HG03460 (cell line): ENCODE measurements around the gene ZBTB21.

Experiments used
- ATAC-seq: cut with Tn5 transposase; IDR thresholded peaks from one replicate; pipeline ENCODE4 v1.9.1; 2021; ENCODE audit not compliant: unreplicated experiment

Gene ZBTB21

GRCh38 chr21:42021371-42022090, 11.4 kb upstream of the ZBTB21 start:
- ATAC-seq: no peak

DNA sequence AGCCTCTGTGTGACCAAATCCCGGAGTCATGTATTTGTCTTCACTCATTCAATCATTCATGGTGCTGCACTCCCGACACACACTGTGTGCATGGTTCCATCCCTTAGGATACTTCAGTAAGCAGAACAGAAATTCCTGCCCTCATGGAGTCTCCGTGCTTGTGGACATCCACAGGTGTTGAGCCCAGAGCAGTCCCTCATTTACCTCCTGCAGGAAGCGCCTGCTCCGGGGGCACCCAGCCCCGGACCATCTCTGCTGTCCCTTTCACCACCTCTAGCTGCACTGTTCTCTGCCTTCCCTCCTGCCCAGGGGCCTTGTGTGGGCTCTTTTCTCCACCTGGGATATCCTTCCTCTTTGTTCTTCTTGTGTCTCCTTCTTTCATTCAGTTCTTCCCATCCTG, 9.5 kb upstream of the ZBTB21 start:
- no peak for ATAC-seq

DNA sequence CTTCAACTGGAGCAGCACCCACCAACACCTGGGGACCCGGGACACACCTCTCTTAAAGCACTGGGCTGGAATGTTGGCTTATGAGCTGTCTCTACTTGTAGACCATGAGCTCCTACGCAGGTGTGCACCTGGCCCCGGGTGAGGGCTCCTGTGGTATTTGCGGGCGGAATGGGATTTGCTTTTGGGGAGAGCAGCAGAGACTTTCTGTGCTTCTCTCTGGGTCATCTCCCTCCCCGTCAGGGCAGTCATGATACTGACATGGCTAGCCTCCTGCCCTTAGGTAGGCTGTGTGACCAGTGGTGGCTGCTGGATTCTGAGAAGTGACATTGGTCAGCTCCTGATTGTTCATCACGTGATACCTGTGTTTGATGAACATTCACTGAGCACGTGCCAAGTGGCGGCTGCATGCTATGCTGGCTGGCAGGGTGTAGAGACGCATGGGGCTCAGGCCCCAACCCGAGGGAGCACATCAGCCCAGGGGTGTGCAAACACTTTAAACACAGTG, 9.0 kb upstream of the ZBTB21 start:
- no peak for ATAC-seq

DNA sequence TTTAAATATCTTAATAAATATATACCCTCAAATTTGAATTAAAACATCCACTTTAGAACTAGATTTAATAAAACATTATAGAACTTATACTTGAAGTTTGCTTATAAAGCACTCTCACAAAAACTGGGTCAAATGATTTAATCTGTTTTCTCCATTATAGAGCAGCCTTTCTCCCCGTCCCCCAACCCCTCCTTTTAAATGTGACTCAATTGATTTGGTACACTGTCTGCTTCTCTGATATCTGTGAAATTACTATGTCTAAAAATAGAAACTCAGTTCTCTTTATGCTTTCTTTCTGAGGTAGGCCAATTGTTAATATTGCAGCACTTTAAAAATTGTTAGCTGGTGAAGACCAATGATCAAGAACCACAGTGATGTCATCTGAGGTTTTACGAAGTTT, 6.9 kb upstream of the ZBTB21 start:
- ATAC-seq: no peak

- ATAC-seq: no peak
These were observed 6.3 kb upstream of the ZBTB21 start for GRCh38 chr21:42016364-42016985.

DNA sequence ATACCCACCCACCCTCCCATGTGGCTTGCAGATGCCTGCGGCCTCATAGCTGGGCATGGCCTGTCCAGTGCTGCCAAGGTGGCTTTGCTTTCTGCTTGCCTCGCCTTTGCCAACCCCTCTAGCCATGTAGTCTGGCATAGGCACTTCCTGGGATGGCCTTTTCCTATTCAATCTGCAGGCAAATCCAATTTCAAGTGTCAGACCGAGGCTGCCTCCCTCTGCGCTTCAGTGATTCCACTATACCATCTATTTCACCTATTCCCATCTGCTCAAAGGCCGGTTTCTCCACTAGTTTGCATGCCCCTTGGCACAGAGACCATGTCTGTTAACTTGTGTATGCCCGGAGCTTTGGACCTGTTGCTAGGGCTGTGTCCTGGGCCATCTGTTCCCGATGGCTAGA, 3.8 kb upstream of the ZBTB21 start:
- no peak for ATAC-seq

DNA sequence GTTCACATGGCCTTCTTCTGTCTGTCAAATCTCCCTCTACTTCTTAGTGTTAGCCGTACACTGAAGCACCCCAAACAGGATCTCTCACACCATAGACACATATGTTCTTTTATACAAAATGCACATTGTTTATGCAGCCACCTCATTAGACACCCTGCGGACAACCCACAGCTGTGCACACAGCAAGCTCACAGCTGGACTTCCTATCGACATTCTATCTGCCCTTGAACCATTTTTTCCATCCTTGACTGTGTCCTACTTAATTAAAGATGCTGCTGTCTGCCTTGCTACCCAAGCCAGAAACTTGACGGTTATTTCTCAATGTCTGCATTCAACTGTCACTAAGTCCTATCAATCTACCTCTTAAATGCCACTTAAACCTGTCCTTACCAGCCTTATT, 3.2 kb upstream of the ZBTB21 start:
- ATAC-seq: no peak

- no peak for ATAC-seq
These were observed 2.7 kb upstream of the ZBTB21 start for GRCh38 chr21:42012763-42013329.

- ATAC-seq: no peak
These were observed 2.2 kb upstream of the ZBTB21 start for GRCh38 chr21:42012344-42012743.

- ATAC-seq: peak; percentile 21
These were observed 641 bp upstream of the ZBTB21 start for GRCh38 chr21:42010507-42011495.

- ATAC-seq: peak; percentile 20
These were observed 936 bp downstream of the ZBTB21 start for GRCh38 chr21:42009018-42009830.

DNA sequence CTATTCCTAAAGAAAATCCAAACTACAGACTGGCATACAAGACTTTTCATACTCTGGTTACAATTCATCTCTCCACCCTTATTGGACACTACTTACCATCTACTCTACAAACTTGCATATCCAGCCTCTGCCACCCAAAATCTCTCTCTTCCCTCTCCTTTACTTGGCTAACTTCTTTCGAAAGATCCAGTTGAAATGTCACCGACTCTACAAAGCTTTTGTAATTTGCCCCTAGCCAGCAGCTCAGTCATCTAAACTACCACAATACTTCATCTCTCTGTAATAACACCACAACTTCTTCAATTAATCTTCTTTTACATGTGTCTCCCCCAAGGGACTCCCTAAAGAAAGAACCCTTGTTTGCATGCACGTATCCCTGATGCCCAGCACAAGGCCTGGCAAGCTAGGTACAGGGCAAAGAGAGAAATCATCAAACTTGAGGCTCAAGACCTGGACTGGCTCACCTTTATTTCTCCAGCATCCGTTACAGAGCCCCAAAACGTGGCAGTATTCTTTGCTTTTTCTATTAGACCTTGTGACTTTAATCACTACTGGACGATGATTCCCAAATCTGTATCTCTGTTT, 2.7 kb downstream of the ZBTB21 start:
- no peak for ATAC-seq

DNA sequence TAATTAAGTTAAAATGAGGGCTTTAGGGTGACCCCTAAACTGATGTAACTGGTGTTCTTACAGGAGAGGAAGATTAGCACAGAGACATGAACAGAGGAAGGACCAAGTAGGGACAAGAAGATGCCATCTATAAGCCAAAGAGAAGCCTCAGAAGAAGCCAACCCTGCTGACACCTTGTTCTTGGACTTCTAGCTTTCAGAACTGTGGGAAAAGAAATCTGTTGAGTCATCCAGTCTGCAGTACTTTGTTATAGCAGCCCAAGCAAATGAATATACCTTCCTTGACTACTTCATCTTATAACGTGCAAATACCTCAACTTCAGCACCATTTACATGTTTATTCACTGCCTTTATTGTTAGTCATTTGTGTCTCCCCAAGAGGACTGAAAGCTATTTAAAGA, 3.4 kb downstream of the ZBTB21 start:
- ATAC-seq: no peak

- no peak for ATAC-seq
These were observed 5.6 kb downstream of the ZBTB21 start for GRCh38 chr21:42004406-42005199.

DNA sequence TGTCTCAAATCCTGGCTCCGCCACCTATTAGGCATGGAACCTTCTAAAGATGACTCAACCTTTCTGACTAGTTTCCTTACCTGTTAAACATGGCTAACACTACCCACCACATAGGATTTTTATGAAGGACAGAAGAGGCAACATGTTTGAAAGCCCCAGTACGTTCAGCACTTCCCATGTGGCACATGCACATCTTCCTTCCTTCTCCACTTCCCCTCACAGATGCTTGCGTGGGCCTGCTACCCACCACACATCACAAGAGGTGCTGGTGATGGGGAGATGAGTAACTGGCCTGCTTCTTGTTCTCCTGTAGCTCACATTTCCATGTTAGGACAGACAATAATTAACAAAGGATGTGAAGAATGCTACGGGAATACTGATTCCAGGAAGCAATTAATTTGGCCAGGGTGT, 7.1 kb downstream of the ZBTB21 start:
- no peak for ATAC-seq

- peak; percentile 69 for ATAC-seq
These were observed 7.7 kb downstream of the ZBTB21 start for GRCh38 chr21:42002421-42002958.

- no peak for ATAC-seq
These were observed 8.4 kb downstream of the ZBTB21 start for GRCh38 chr21:42001781-42002180.

- ATAC-seq: no peak
These were observed 9.3 kb downstream of the ZBTB21 start for GRCh38 chr21:42000908-42001307.

- ATAC-seq: no peak
These were observed 12.5 kb downstream of the ZBTB21 start for GRCh38 chr21:41997657-41998056.
